BE2C (cell line): Measurements from ENCODE around the gene CYP26C1.

ENCODE experiments used
- DNase-seq: peaks from one replicate; pipeline ENCODE4 v3.0.0-alpha.2; 2020
- H3K27me3 ChIP-seq: fragments of 250-450 bp; sonication (Bioruptor Pico); 2 replicates; pipeline ENCODE4 v1.5.1; 2020; ENCODE audit warnings: mild to moderate bottlenecking
- H3K36me3 ChIP-seq: fragments of 250-450 bp; sonication (Bioruptor Pico); 2 replicates; pipeline ENCODE4 v1.5.1; 2020; ENCODE audit warnings: mild to moderate bottlenecking
- H3K4me1 ChIP-seq: fragments of 250-450 bp; sonication (Bioruptor Pico); 2 replicates; pipeline ENCODE4 v1.5.1; 2020
- H3K4me3 ChIP-seq: 2 replicates; pipeline ENCODE4 v1.5.1; 2011; ENCODE audit warnings: low read depth, low read length
- H3K9me3 ChIP-seq: fragments of 250-450 bp; sonication (Bioruptor Pico); 2 replicates; pipeline ENCODE4 v1.5.1; 2020
- TF ChIP-seq, protein P1 (sequence below): IDR thresholded peaks from 2 replicates; pipeline ENCODE4 v1.5.1; 2012; ENCODE audit warnings: mild to moderate bottlenecking, low read depth, low read length

CYP26C1 gene

DNA sequence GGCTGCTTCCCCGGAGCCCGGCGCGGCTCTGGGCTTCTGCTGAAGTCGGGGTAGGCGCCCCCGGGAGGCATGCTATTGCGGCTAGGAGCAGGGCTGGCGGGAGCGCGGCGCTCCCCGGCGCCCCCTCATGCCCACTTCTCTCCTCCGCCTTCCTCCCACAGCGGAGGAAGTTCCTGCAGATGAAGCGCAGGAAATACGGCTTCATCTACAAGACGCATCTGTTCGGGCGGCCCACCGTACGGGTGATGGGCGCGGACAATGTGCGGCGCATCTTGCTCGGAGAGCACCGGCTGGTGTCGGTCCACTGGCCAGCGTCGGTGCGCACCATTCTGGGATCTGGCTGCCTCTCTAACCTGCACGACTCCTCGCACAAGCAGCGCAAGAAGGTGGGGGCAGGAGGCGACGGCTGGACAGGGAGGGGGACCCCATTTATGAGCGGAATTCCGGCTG is 13.6 kb downstream of the CYP26C1 start:
- Histone ChIP-seq H3K4me1 (no peaks in the 10 kb centered on the region), H3K36me3 (no peaks in the 10 kb centered on the region), H3K27me3 (peaks cover 72% of the 10 kb centered on the region), H3K4me3 (no peak overlapping the region), H3K9me3 (no peaks in the 10 kb centered on the region)
- DNase-seq, result no peak
- TF ChIP-seq, protein P1, sequence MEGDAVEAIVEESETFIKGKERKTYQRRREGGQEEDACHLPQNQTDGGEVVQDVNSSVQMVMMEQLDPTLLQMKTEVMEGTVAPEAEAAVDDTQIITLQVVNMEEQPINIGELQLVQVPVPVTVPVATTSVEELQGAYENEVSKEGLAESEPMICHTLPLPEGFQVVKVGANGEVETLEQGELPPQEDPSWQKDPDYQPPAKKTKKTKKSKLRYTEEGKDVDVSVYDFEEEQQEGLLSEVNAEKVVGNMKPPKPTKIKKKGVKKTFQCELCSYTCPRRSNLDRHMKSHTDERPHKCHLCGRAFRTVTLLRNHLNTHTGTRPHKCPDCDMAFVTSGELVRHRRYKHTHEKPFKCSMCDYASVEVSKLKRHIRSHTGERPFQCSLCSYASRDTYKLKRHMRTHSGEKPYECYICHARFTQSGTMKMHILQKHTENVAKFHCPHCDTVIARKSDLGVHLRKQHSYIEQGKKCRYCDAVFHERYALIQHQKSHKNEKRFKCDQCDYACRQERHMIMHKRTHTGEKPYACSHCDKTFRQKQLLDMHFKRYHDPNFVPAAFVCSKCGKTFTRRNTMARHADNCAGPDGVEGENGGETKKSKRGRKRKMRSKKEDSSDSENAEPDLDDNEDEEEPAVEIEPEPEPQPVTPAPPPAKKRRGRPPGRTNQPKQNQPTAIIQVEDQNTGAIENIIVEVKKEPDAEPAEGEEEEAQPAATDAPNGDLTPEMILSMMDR, result no peak

- Histone ChIP-seq H3K36me3 (no peaks in the 10 kb centered on the region), H3K9me3 (no peaks in the 10 kb centered on the region), H3K4me3 (no peak overlapping the region), H3K27me3 (peaks cover 72% of the 10 kb centered on the region), H3K4me1 (no peaks in the 10 kb centered on the region)
- TF ChIP-seq, protein P1, result no peak
- DNase-seq, result no peak
Observed at GRCh38 chr10:93074597-93075368, 14.2 kb downstream of the CYP26C1 start.

DNA sequence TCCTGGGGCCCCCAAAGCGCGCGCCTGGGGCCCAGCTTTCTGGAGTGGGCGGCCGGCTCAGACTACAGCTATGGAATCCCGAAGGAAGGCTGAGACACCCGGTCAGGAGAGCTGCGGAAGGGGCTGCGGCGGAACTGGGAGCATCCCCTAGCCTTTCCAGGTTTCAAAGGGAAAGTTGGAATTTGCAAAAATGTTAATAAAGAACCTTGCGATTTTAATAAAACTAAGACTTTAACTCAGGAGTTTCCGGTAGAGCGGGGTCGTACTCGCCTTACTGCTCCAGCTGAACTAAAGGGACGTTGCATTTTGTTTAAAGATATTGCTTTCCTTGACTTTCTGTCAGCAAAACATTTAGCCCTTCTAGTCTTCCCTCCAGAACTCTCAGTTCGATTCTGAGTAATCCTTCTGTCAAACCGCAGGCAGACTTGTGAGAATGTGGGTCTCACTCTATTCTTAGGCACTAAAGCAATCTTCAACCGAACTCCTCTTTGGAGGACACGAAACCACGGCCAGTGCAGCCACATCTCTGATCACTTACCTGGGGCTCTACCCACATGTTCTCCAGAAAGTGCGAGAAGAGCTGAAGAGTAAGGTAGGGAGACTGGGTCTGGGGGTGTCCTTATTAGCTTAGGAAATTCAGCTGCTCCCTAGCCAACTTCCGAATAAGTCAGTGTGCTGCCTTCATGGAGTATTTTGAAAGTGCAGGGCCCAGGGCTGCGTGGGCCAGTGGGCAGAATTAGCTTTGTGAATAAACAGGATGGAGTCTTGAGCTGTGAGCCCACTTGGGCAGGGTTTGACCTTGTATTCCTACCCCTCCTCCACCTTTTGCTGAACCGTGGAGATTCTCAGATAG is 15.0 kb downstream of the CYP26C1 start:
- DNase-seq, result no peak
- H3K9me3 ChIP-seq, result no peaks in the 10 kb centered on the region
- TF ChIP-seq, protein P1, result no peak
- H3K27me3 ChIP-seq, result peaks cover 64% of the 10 kb centered on the region
- H3K36me3 ChIP-seq, result no peaks in the 10 kb centered on the region
- H3K4me1 ChIP-seq, result no peaks in the 10 kb centered on the region
- no peak overlapping the region for H3K4me3 ChIP-seq

DNA sequence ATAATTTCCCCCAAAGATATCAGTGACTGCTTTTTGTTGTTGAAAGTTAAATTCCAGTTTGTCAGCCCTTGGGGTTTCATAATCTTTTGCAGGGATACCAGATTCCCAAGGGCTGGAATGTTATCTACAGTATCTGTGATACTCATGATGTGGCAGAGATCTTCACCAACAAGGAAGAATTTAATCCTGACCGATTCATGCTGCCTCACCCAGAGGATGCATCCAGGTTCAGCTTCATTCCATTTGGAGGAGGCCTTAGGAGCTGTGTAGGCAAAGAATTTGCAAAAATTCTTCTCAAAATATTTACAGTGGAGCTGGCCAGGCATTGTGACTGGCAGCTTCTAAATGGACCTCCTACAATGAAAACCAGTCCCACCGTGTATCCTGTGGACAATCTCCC is 16.3 kb downstream of the CYP26C1 start:
- no peak for DNase-seq
- TF ChIP-seq, protein P1, result no peak
- no peaks in the 10 kb centered on the region for H3K36me3 ChIP-seq
- H3K9me3 ChIP-seq, result no peaks in the 10 kb centered on the region
- no peak overlapping the region for H3K4me3 ChIP-seq
- no peaks in the 10 kb centered on the region for H3K4me1 ChIP-seq
- H3K27me3 ChIP-seq, result peaks cover 58% of the 10 kb centered on the region

DNA sequence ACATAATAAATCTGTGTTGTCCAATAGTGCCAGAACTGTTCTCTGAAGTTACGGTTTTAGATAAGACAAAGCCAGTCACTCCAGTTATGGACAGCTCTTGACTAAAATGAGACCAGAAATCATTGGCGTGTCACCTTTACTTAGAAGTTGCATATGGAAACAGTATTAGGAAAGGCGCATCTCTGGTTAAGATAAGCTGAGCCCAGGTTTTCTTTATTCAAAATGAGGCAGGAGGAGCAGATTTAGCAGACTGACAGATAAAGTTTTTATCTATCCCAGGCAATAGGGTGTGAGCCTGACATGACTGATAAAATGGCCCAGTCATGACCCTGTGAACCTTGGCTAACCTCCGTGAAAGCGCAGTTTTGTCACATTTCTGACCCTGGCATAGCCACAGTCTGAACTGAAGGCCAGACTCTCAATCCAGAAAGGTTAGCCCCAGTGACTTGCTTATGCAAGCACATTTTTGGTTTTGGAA is 17.3 kb downstream of the CYP26C1 start:
- H3K27me3 ChIP-seq, result peaks cover 48% of the 10 kb centered on the region
- no peaks in the 10 kb centered on the region for H3K36me3 ChIP-seq
- no peaks in the 10 kb centered on the region for H3K9me3 ChIP-seq
- H3K4me3 ChIP-seq, result no peak overlapping the region
- H3K4me1 ChIP-seq, result no peaks in the 10 kb centered on the region
- DNase-seq, result no peak
- TF ChIP-seq, protein P1, result no peak
